A673 (cell line): ENCODE measurements around the gene SURF1.

Source experiments
- EZH2 ChIP-seq: fragments of 200-600 bp; sonication (generic); IDR thresholded peaks from 2 replicates; pipeline ENCODE4 v1.6.1; 2017; ENCODE audit warnings: borderline replicate concordance, low read depth, mild to moderate bottlenecking, mixed read lengths, antibody characterized with exemption, low read length; ENCODE audit not compliant: poor library complexity, severe bottlenecking
- TF ChIP-seq, protein P1 (sequence below): fragments of 300-800, 200-600 bp; sonication (generic); conservative IDR thresholded peaks from 2 replicates; pipeline ENCODE4 v1.5.1; 2017; ENCODE audit warnings: low read depth, mild to moderate bottlenecking, antibody characterized with exemption, low read length, moderate library complexity, mixed read lengths

GRCh38 chr9:133390713-133391112, 34.4 kb upstream of the SURF1 start:
- TF ChIP-seq, protein P1, sequence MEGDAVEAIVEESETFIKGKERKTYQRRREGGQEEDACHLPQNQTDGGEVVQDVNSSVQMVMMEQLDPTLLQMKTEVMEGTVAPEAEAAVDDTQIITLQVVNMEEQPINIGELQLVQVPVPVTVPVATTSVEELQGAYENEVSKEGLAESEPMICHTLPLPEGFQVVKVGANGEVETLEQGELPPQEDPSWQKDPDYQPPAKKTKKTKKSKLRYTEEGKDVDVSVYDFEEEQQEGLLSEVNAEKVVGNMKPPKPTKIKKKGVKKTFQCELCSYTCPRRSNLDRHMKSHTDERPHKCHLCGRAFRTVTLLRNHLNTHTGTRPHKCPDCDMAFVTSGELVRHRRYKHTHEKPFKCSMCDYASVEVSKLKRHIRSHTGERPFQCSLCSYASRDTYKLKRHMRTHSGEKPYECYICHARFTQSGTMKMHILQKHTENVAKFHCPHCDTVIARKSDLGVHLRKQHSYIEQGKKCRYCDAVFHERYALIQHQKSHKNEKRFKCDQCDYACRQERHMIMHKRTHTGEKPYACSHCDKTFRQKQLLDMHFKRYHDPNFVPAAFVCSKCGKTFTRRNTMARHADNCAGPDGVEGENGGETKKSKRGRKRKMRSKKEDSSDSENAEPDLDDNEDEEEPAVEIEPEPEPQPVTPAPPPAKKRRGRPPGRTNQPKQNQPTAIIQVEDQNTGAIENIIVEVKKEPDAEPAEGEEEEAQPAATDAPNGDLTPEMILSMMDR = no peak
- no peak for TF ChIP-seq EZH2
